H1 (cell line): Measurements from ENCODE around the gene HIP1. TPM values are rescaled to one million over a fixed set of nuclear protein-coding genes. Genes with fewer than 3 reads are reported as not detected.

Experiments used
- CTCF ChIA-PET: fragments of 300-600 bp; sonication (Branson Sonifier 250); formaldehyde crosslinking; loops from one replicate; lab custom pipeline; 2021; ENCODE audit not compliant: partially characterized antibody; lab: Charles Lee
- POLR2A ChIA-PET: fragments of 300-600 bp; sonication (Branson Sonifier 250); formaldehyde crosslinking; loops from one replicate; lab custom pipeline; 2021; ENCODE audit warnings: inconsistent platforms; ENCODE audit not compliant: partially characterized antibody; lab: Charles Lee
- DNase-seq, 2 experiments: peaks; one replicate each; pipeline versions ENCODE4 v3.0.0 to v3.0.0-alpha.2; 2010 to 2022; ENCODE audit warnings: low spot score in 2 of 2, low read depth in 1 of 2, mixed read lengths in 1 of 2
- FAIRE-seq: peaks from 2 replicates; lab custom pipeline; 2011; peaks lifted over from hg19 to GRCh38; lab: Jason Lieb, UNC
- H2AFZ ChIP-seq: 2 replicates; pipeline ENCODE4 v1.8.1; 2012; ENCODE audit warnings: low read length, inconsistent platforms
- H2AK5ac ChIP-seq: 2 replicates; pipeline ENCODE4 v1.6.1; 2013; ENCODE audit warnings: low read depth, low read length
- H2BK120ac ChIP-seq: replicated peaks from 2 replicates; pipeline ENCODE3; 2013; ENCODE audit warnings: low read depth, low read length, inconsistent platforms
- H2BK12ac ChIP-seq: 2 replicates; pipeline ENCODE4 v1.6.1; 2013; ENCODE audit warnings: low read depth, low read length
- H2BK15ac ChIP-seq: 2 replicates; pipeline ENCODE4 v1.6.1; 2013; ENCODE audit warnings: low read length
- H2BK20ac ChIP-seq: 2 replicates; pipeline ENCODE4 v1.6.1; 2013; ENCODE audit warnings: low read length
- H2BK5ac ChIP-seq: 2 replicates; pipeline ENCODE4 v1.6.1; 2013; ENCODE audit warnings: low read depth, low read length
- H3K14ac ChIP-seq: 2 replicates; pipeline ENCODE4 v1.6.1; 2013; ENCODE audit warnings: inconsistent platforms; ENCODE audit not compliant: insufficient read length
- H3K18ac ChIP-seq: 2 replicates; pipeline ENCODE4 v1.6.1; 2013; ENCODE audit warnings: low read length; ENCODE audit errors: extremely low read depth
- H3K23ac ChIP-seq: 2 replicates; pipeline ENCODE4 v1.6.1; 2013; ENCODE audit warnings: inconsistent platforms; ENCODE audit not compliant: insufficient read length
- H3K23me2 ChIP-seq: 2 replicates; pipeline ENCODE4 v1.6.1; 2013; ENCODE audit warnings: low read depth, low read length
- H3K27ac ChIP-seq: 2 replicates; pipeline ENCODE4 v1.6.1; 2011; ENCODE audit warnings: low read depth, low read length, inconsistent platforms
- H3K27me3 ChIP-seq, 4 experiments: replicated peaks in 1 of 4; 1 replicate in 1 of 4; 2 replicates in 3 of 4; pipeline versions ENCODE4 v1.6.1 to v1.8.1; 2011 to 2013; ENCODE audit warnings: low read length in 3 of 4, mild to moderate bottlenecking in 3 of 4, inconsistent platforms in 2 of 4, mixed read lengths in 2 of 4, moderate library complexity in 1 of 4; ENCODE audit not compliant: control insufficient read depth in 3 of 4, insufficient read depth in 3 of 4; ENCODE audit errors: extremely low read depth in 1 of 4
- H3K36me3 ChIP-seq, 4 experiments: 2 replicates each; pipeline versions ENCODE4 v1.6.1 to v1.8.1; 2011 to 2013; ENCODE audit warnings: mild to moderate bottlenecking in 4 of 4, low read length in 3 of 4, moderate library complexity in 2 of 4, control low read depth in 1 of 4, inconsistent platforms in 1 of 4; ENCODE audit not compliant: insufficient read depth in 4 of 4, control insufficient read depth in 2 of 4
- H3K4ac ChIP-seq: replicated peaks from 2 replicates; pipeline ENCODE3; 2013; ENCODE audit warnings: low read length, low read depth, mixed read lengths, inconsistent platforms; ENCODE audit not compliant: insufficient read length
- H3K4me1 ChIP-seq, 4 experiments: replicated peaks in 1 of 4; 1 replicate in 1 of 4; 2 replicates in 3 of 4; pipeline versions ENCODE4 v1.6.1 to v1.8.1; 2011 to 2013; ENCODE audit warnings: low read length in 3 of 4, inconsistent platforms in 2 of 4, mixed read lengths in 1 of 4; ENCODE audit not compliant: insufficient read depth in 4 of 4, control insufficient read depth in 3 of 4
- H3K4me2 ChIP-seq, 2 experiments: 2 replicates each; pipeline versions ENCODE4 v1.6.1 to v1.8.1; 2011 to 2013; ENCODE audit warnings: low read depth in 2 of 2, low read length in 2 of 2, control low read depth in 1 of 2, inconsistent platforms in 1 of 2, mild to moderate bottlenecking in 1 of 2; ENCODE audit not compliant: insufficient read depth in 1 of 2
- H3K4me3 ChIP-seq, 4 experiments: fragments of 200-600, 300-600 bp in 1 of 4; sonication (generic), shearing (Covaris generic), sonication (Bioruptor Twin) in 1 of 4; 2 replicates each; pipeline versions ENCODE4 v1.5.1 to v1.8.1; 2011 to 2016; ENCODE audit warnings: low read length in 4 of 4, low read depth in 3 of 4, control low read depth in 2 of 4, inconsistent platforms in 2 of 4, mild to moderate bottlenecking in 2 of 4, mixed read lengths in 1 of 4, moderate library complexity in 1 of 4; ENCODE audit not compliant: insufficient read depth in 2 of 4; ENCODE audit errors: extremely low read depth in 1 of 4
- H3K56ac ChIP-seq: replicated peaks from 2 replicates; pipeline ENCODE3; 2013; ENCODE audit warnings: low read depth, mild to moderate bottlenecking, mixed read lengths, low read length, inconsistent platforms; ENCODE audit not compliant: insufficient read length
- H3K79me1 ChIP-seq: 2 replicates; pipeline ENCODE4 v1.6.1; 2013; ENCODE audit warnings: low read depth, low read length, control low read depth
- H3K79me2 ChIP-seq, 2 experiments: 2 replicates each; pipeline versions ENCODE4 v1.6.1 to v1.8.1; 2012 to 2013; ENCODE audit warnings: low read length in 2 of 2, mild to moderate bottlenecking in 2 of 2, inconsistent platforms in 1 of 2; ENCODE audit not compliant: insufficient read depth in 2 of 2, control insufficient read depth in 1 of 2
- H3K9ac ChIP-seq, 4 experiments: replicated peaks in 1 of 4; 1 replicate in 1 of 4; 2 replicates in 3 of 4; pipeline versions ENCODE4 v1.6.1 to v1.8.1; 2011 to 2013; ENCODE audit warnings: low read depth in 3 of 4, low read length in 3 of 4, control low read depth in 2 of 4, mild to moderate bottlenecking in 2 of 4, moderate library complexity in 2 of 4, inconsistent platforms in 1 of 4; ENCODE audit errors: extremely low read depth in 1 of 4
- H3K9me3 ChIP-seq, 2 experiments: 2 replicates each; pipeline versions ENCODE4 v1.6.1 to v1.8.1; 2012 to 2013; ENCODE audit warnings: mild to moderate bottlenecking in 2 of 2, moderate library complexity in 2 of 2, control low read depth in 1 of 2, inconsistent platforms in 1 of 2, low read depth in 1 of 2, low read length in 1 of 2, mixed read lengths in 1 of 2; ENCODE audit not compliant: insufficient read depth in 2 of 2
- H4K20me1 ChIP-seq, 2 experiments: replicated peaks in 1 of 2; 2 replicates each; pipeline versions ENCODE3 to v1.8.1; 2011 to 2013; ENCODE audit warnings: inconsistent platforms in 2 of 2, low read length in 2 of 2, mild to moderate bottlenecking in 1 of 2; ENCODE audit not compliant: insufficient read depth in 2 of 2, control insufficient read depth in 1 of 2
- H4K5ac ChIP-seq: 2 replicates; pipeline ENCODE4 v1.6.1; 2013; ENCODE audit warnings: low read length, low read depth, mixed read lengths, inconsistent platforms; ENCODE audit not compliant: insufficient read length
- H4K8ac ChIP-seq: 2 replicates; pipeline ENCODE4 v1.8.0; 2013; ENCODE audit warnings: mild to moderate bottlenecking, moderate library complexity, low read length, inconsistent platforms; ENCODE audit not compliant: insufficient read depth; ENCODE audit errors: extremely low read depth
- H4K91ac ChIP-seq: replicated peaks from 2 replicates; pipeline ENCODE3; 2013; ENCODE audit warnings: low read length, mixed read lengths, inconsistent platforms; ENCODE audit not compliant: insufficient read length
- BRCA1 ChIP-seq: IDR thresholded peaks from 2 replicates; pipeline ENCODE4 v1.6.1; 2012; ENCODE audit warnings: low read depth, low read length, improper control_type of control experiment
- CREB1 ChIP-seq: IDR thresholded peaks from 2 replicates; pipeline ENCODE4 v1.6.1; 2012; ENCODE audit warnings: inconsistent platforms
- HDAC6 ChIP-seq: IDR thresholded peaks from one replicate; pipeline ENCODE4 v1.7.1; 2012; ENCODE audit warnings: low read depth, mild to moderate bottlenecking, inconsistent platforms, low read length, moderate library complexity
- JUND ChIP-seq: IDR thresholded peaks from 2 replicates; pipeline ENCODE4 v1.6.1; 2011; ENCODE audit warnings: mild to moderate bottlenecking, improper control_type of control experiment, low read length
- KDM4A ChIP-seq: IDR thresholded peaks from one replicate; pipeline ENCODE4 v1.7.1; 2012; ENCODE audit warnings: low read depth, mild to moderate bottlenecking, moderate library complexity, low read length, inconsistent platforms; ENCODE audit not compliant: severe bottlenecking
- POU5F1 ChIP-seq: IDR thresholded peaks from 2 replicates; pipeline ENCODE4 v1.6.1; 2011; ENCODE audit warnings: low read depth, mild to moderate bottlenecking, low read length, moderate library complexity
- SAP30 ChIP-seq: fragments of 300-600 bp; sonication (generic); IDR thresholded peaks from 2 replicates; pipeline ENCODE4 v1.7.1; 2012; ENCODE audit warnings: low read length, moderate library complexity, mild to moderate bottlenecking, inconsistent platforms; ENCODE audit not compliant: insufficient read depth, insufficient replicate concordance
- SRF ChIP-seq: IDR thresholded peaks from 2 replicates; pipeline ENCODE4 v1.6.1; 2011; ENCODE audit warnings: mild to moderate bottlenecking, low read depth, low read length, moderate library complexity
- WGBS, 2 experiments: shearing (Covaris generic) in 1 of 2; methylation state at CpG; one replicate each; pipeline versions ENCODE4 v1.1.6 to v1.1.7; 2013 to 2015; ENCODE audit warnings: low lambda C conversion rate in 2 of 2, mixed read lengths in 2 of 2, inconsistent platforms in 1 of 2, low coverage in 1 of 2, missing lambda C conversion rate in 1 of 2; ENCODE audit not compliant: insufficient replicate concordance in 2 of 2, insufficient coverage in 1 of 2, insufficient read length in 1 of 2; ENCODE audit errors: extremely low coverage in 1 of 2, missing lambda C conversion rate in 1 of 2; 5-methylcytosine and 5-hydroxymethylcytosine counted together
- polyA plus RNA-seq, 7 experiments: library from polyadenylated mRNA; depleted of rRNA in 3 of 7; stranded (reverse) in 5 of 7; unstranded in 2 of 7; fragments of >200 nt in 5 of 7; fragments of 200-250 nt in 2 of 7; gene quantifications; 1 replicate in 5 of 7; 2 replicates in 1 of 7; 4 replicates in 1 of 7; pipeline versions ENCODE4 v1.2.1 to v1.2.3, GENCODE V29; 2011 to 2013; ENCODE audit warnings: missing spikeins in 2 of 7, mixed read lengths in 2 of 7
- total RNA-seq: library from RNA; stranded (reverse); fragmentation: NEBNext Ultra II Directional; extraction: Animal tissue kit (Norgen Biotek cat#: 25700); gene quantifications from 2 replicates; pipeline ENCODE4 v1.2.1, GENCODE V29; 2021

The HIP1 gene
- total and polyA plus RNA-seq, 2 of the 8 experiments (the other 6 are each of a cell fraction or from before 2014, with no cell fraction given), result 51.8 to 108 TPM

GRCh38 chr7:75657866-75658265 is 80.9 kb downstream of the HIP1 start:
- Histone ChIP-seq H2BK15ac (no peak overlapping the region), H4K91ac (no peak overlapping the region), H4K8ac (no peak overlapping the region), H4K20me1 (no peaks in the 10 kb centered on the region), H2BK120ac (no peak overlapping the region), H2AK5ac (no peak overlapping the region), H3K9me3 (no peaks in the 10 kb centered on the region), H3K36me3 (no peaks in the 10 kb centered on the region), H2BK12ac (no peak overlapping the region)
- CTCF ChIA-PET, result interaction anchor here (0.6 to 1.6 kb wide), 2 partner anchors 99 to 105 kb away, joined by 3 to 5 read pairs; no protein-coding TSS in a partner anchor
- no peak for TF ChIP-seq SRF
- TF ChIP-seq KDM4A, result no peak
- no peak for TF ChIP-seq POU5F1
- TF ChIP-seq HDAC6, result no peak
- no peak for TF ChIP-seq SAP30
- TF ChIP-seq JUND, result no peak
- no peak for TF ChIP-seq BRCA1
- no peak for TF ChIP-seq CREB1
- TF ChIP-seq, all 59 proteins: peak for 0
- Histone ChIP-seq H3K18ac (no peak overlapping the region; the same call in 1 of the 2 replicates), H2BK5ac (no peak overlapping the region), H3K23ac (no peak overlapping the region), H3K27ac (no peak overlapping the region), H3K4me1 (peaks cover 0 to 4% (median 0%) of the 10 kb centered on the region in 4 experiments; a peak in 2 of 7 replicates), H3K4ac (no peak overlapping the region), H3K9ac (no peak overlapping the region), H4K5ac (no peak overlapping the region), H3K56ac (no peak overlapping the region), H3K27me3 (no peaks in the 10 kb centered on the region), H2AFZ (no peak overlapping the region), H3K79me2 (no peaks in the 10 kb centered on the region), H3K4me2 (no peak overlapping the region), H3K4me3 (no peak overlapping the region), H3K79me1 (no peaks in the 10 kb centered on the region), H2BK20ac (no peak overlapping the region), H3K14ac (no peak overlapping the region), H3K23me2 (no peaks in the 10 kb centered on the region)
- 91% methylated on average over 6 of the region's 6 CpGs; no CpG with 5 or more reads in 1 of the 2 experiments for WGBS, 2 experiments
- DNase-seq (no peak), FAIRE-seq (no peak)
- POLR2A ChIA-PET, result no interaction called here
